ENCODE measurements around the gene CDHR2.

Gene CDHR2

GRCh38 chr5:176528301-176528700 is 20.8 kb upstream of the CDHR2 start:
- no peaks in the 10 kb centered on the region for H3K27me3 ChIP-seq (ENCODE audit: control insufficient read depth, insufficient read depth, low read length, poor library complexity, severe bottlenecking)
- H3K4me3 ChIP-seq (ENCODE audit: insufficient read depth, low read depth, low read length): no peak overlapping the region
- WGBS, 2 experiments: 94 to 95% methylated on average over 11 of the region's 11 CpGs
- no peak overlapping the region for H3K27ac ChIP-seq (ENCODE audit: insufficient read depth, low read depth, low read length, poor library complexity, severe bottlenecking)
- peaks cover 30% of the 10 kb centered on the region for H3K36me3 ChIP-seq (ENCODE audit: control insufficient read depth, insufficient read depth, low read length)
- H3K9me3 ChIP-seq (ENCODE audit: control insufficient read depth, low read length): no peaks in the 10 kb centered on the region
- no peaks in the 10 kb centered on the region for H3K4me1 ChIP-seq (ENCODE audit: control insufficient read depth, insufficient read depth, low read length)

- no peak overlapping the region for H3K4me3 ChIP-seq (ENCODE audit: insufficient read depth, low read depth, low read length)
- H3K4me1 ChIP-seq (ENCODE audit: control insufficient read depth, insufficient read depth, low read length): peaks cover 3% of the 10 kb centered on the region
- peaks cover 30% of the 10 kb centered on the region for H3K36me3 ChIP-seq (ENCODE audit: control insufficient read depth, insufficient read depth, low read length)
- H3K9me3 ChIP-seq (ENCODE audit: control insufficient read depth, low read length): no peaks in the 10 kb centered on the region
- 96% methylated on average over 17 of the region's 17 CpGs for WGBS, 2 experiments
- no peaks in the 10 kb centered on the region for H3K27me3 ChIP-seq (ENCODE audit: control insufficient read depth, insufficient read depth, low read length, poor library complexity, severe bottlenecking)
- no peak overlapping the region for H3K27ac ChIP-seq (ENCODE audit: insufficient read depth, low read depth, low read length, poor library complexity, severe bottlenecking)
These were observed 20.4 kb upstream of the CDHR2 start for GRCh38 chr5:176528761-176529115.

GRCh38 chr5:176529116-176529740 is 19.9 kb upstream of the CDHR2 start:
- H3K4me1 ChIP-seq (ENCODE audit: control insufficient read depth, insufficient read depth, low read length): peaks cover 8% of the 10 kb centered on the region
- H3K9me3 ChIP-seq (ENCODE audit: control insufficient read depth, low read length): no peaks in the 10 kb centered on the region
- no peaks in the 10 kb centered on the region for H3K27me3 ChIP-seq (ENCODE audit: control insufficient read depth, insufficient read depth, low read length, poor library complexity, severe bottlenecking)
- peaks cover 30% of the 10 kb centered on the region for H3K36me3 ChIP-seq (ENCODE audit: control insufficient read depth, insufficient read depth, low read length)
- 96 to 97% methylated on average over 26 of the region's 26 CpGs for WGBS, 2 experiments
- no peak overlapping the region for H3K27ac ChIP-seq (ENCODE audit: insufficient read depth, low read depth, low read length, poor library complexity, severe bottlenecking)
- H3K4me3 ChIP-seq (ENCODE audit: insufficient read depth, low read depth, low read length): no peak overlapping the region

- peaks cover 30% of the 10 kb centered on the region for H3K36me3 ChIP-seq (ENCODE audit: control insufficient read depth, insufficient read depth, low read length)
- 95 to 96% methylated on average over 11 of the region's 11 CpGs for WGBS, 2 experiments
- H3K27me3 ChIP-seq (ENCODE audit: control insufficient read depth, insufficient read depth, low read length, poor library complexity, severe bottlenecking): no peaks in the 10 kb centered on the region
- no peaks in the 10 kb centered on the region for H3K9me3 ChIP-seq (ENCODE audit: control insufficient read depth, low read length)
- H3K27ac ChIP-seq (ENCODE audit: insufficient read depth, low read depth, low read length, poor library complexity, severe bottlenecking): no peak overlapping the region
- no peak overlapping the region for H3K4me3 ChIP-seq (ENCODE audit: insufficient read depth, low read depth, low read length)
- H3K4me1 ChIP-seq (ENCODE audit: control insufficient read depth, insufficient read depth, low read length): peaks cover 13% of the 10 kb centered on the region
These were observed 19.4 kb upstream of the CDHR2 start for GRCh38 chr5:176529741-176530141.

- H3K4me1 ChIP-seq (ENCODE audit: control insufficient read depth, insufficient read depth, low read length): peaks cover 20% of the 10 kb centered on the region
- no peak overlapping the region for H3K27ac ChIP-seq (ENCODE audit: insufficient read depth, low read depth, low read length, poor library complexity, severe bottlenecking)
- no peaks in the 10 kb centered on the region for H3K9me3 ChIP-seq (ENCODE audit: control insufficient read depth, low read length)
- peaks cover 30% of the 10 kb centered on the region for H3K36me3 ChIP-seq (ENCODE audit: control insufficient read depth, insufficient read depth, low read length)
- WGBS, 2 experiments: 96 to 97% methylated on average over 26 to 28 of the region's 28 CpGs
- no peak overlapping the region for H3K4me3 ChIP-seq (ENCODE audit: insufficient read depth, low read depth, low read length)
- no peaks in the 10 kb centered on the region for H3K27me3 ChIP-seq (ENCODE audit: control insufficient read depth, insufficient read depth, low read length, poor library complexity, severe bottlenecking)
These were observed 18.7 kb upstream of the CDHR2 start for GRCh38 chr5:176530393-176530982.

- peaks cover 30% of the 10 kb centered on the region for H3K36me3 ChIP-seq (ENCODE audit: control insufficient read depth, insufficient read depth, low read length)
These were observed 17.9 kb upstream of the CDHR2 start for GRCh38 chr5:176530983-176531901.

GRCh38 chr5:176531902-176532493 is 17.1 kb upstream of the CDHR2 start:
- WGBS, 2 experiments: 92 to 96% methylated on average over 28 of the region's 28 CpGs
- H3K27me3 ChIP-seq (ENCODE audit: control insufficient read depth, insufficient read depth, low read length, poor library complexity, severe bottlenecking): no peaks in the 10 kb centered on the region
- H3K9me3 ChIP-seq (ENCODE audit: control insufficient read depth, low read length): no peaks in the 10 kb centered on the region
- H3K36me3 ChIP-seq (ENCODE audit: control insufficient read depth, insufficient read depth, low read length): peaks cover 30% of the 10 kb centered on the region
- H3K4me3 ChIP-seq (ENCODE audit: insufficient read depth, low read depth, low read length): no peak overlapping the region
- peaks cover 20% of the 10 kb centered on the region for H3K4me1 ChIP-seq (ENCODE audit: control insufficient read depth, insufficient read depth, low read length)
- H3K27ac ChIP-seq (ENCODE audit: insufficient read depth, low read depth, low read length, poor library complexity, severe bottlenecking): no peak overlapping the region

More at GRCh38 chr5:176530983-176531901, 17.9 kb upstream of the CDHR2 start:
- WGBS, 2 experiments: 94 to 95% methylated on average over 24 of the region's 24 CpGs
- Histone ChIP-seq H3K4me3 (ENCODE audit: insufficient read depth, low read depth, low read length) (no peak overlapping the region), H3K27ac (ENCODE audit: insufficient read depth, low read depth, low read length, poor library complexity, severe bottlenecking) (no peak overlapping the region), H3K9me3 (ENCODE audit: control insufficient read depth, low read length) (no peaks in the 10 kb centered on the region), H3K4me1 (ENCODE audit: control insufficient read depth, insufficient read depth, low read length) (peaks cover 20% of the 10 kb centered on the region), H3K27me3 (ENCODE audit: control insufficient read depth, insufficient read depth, low read length, poor library complexity, severe bottlenecking) (no peaks in the 10 kb centered on the region)

- Histone ChIP-seq H3K27ac (ENCODE audit: insufficient read depth, low read depth, low read length, poor library complexity, severe bottlenecking) (no peak overlapping the region), H3K9me3 (ENCODE audit: control insufficient read depth, low read length) (no peaks in the 10 kb centered on the region), H3K27me3 (ENCODE audit: control insufficient read depth, insufficient read depth, low read length, poor library complexity, severe bottlenecking) (no peaks in the 10 kb centered on the region), H3K4me1 (ENCODE audit: control insufficient read depth, insufficient read depth, low read length) (peaks cover 20% of the 10 kb centered on the region), H3K36me3 (ENCODE audit: control insufficient read depth, insufficient read depth, low read length) (peaks cover 30% of the 10 kb centered on the region), H3K4me3 (ENCODE audit: insufficient read depth, low read depth, low read length) (no peak overlapping the region)
- 95% methylated on average over 9 of the region's 9 CpGs for WGBS, 2 experiments
These were observed 16.3 kb upstream of the CDHR2 start for GRCh38 chr5:176532795-176533194.

GRCh38 chr5:176533390-176533789 is 15.8 kb upstream of the CDHR2 start:
- Histone ChIP-seq H3K27me3 (ENCODE audit: control insufficient read depth, insufficient read depth, low read length, poor library complexity, severe bottlenecking) (no peaks in the 10 kb centered on the region), H3K36me3 (ENCODE audit: control insufficient read depth, insufficient read depth, low read length) (peaks cover 29% of the 10 kb centered on the region), H3K9me3 (ENCODE audit: control insufficient read depth, low read length) (no peaks in the 10 kb centered on the region), H3K4me1 (ENCODE audit: control insufficient read depth, insufficient read depth, low read length) (peaks cover 20% of the 10 kb centered on the region), H3K27ac (ENCODE audit: insufficient read depth, low read depth, low read length, poor library complexity, severe bottlenecking) (no peak overlapping the region), H3K4me3 (ENCODE audit: insufficient read depth, low read depth, low read length) (no peak overlapping the region)
- 84 to 86% methylated on average over 8 of the region's 8 CpGs for WGBS, 2 experiments
